Subcutaneous abdominal adipose tissue (tissue), 5 donors: Measurements from ENCODE around the gene USP9X.
"Not testable (repeated sequence)": the region's sequence is repeated elsewhere in the genome, so short reads cannot be mapped to it uniquely, and the experiment has no call there.

ENCODE experiments used
- H3K27ac ChIP-seq: one replicate; pipeline ENCODE4 v1.7.0; 2013; ENCODE audit warnings: low read depth, mild to moderate bottlenecking, inconsistent platforms, low read length, moderate library complexity
- H3K27me3 ChIP-seq, 5 donors: one replicate each; pipeline ENCODE4 v1.7.0; 2013; ENCODE audit warnings: low read length in 5 of 5, inconsistent platforms in 1 of 5; ENCODE audit not compliant: control insufficient read depth in 5 of 5, insufficient read depth in 4 of 5
- H3K36me3 ChIP-seq, 5 donors: one replicate each; pipeline ENCODE4 v1.7.0; 2013; ENCODE audit warnings: low read length in 5 of 5; ENCODE audit not compliant: control insufficient read depth in 5 of 5, insufficient read depth in 5 of 5
- H3K4me1 ChIP-seq, 5 donors: one replicate each; pipeline ENCODE4 v1.7.0; 2013; ENCODE audit warnings: low read length in 5 of 5, mild to moderate bottlenecking in 3 of 5, moderate library complexity in 1 of 5; ENCODE audit not compliant: control insufficient read depth in 5 of 5, insufficient read depth in 5 of 5
- H3K4me3 ChIP-seq, 5 donors: one replicate each; pipeline ENCODE4 v1.7.0; 2013; ENCODE audit warnings: low read length in 5 of 5, low read depth in 1 of 5
- H3K9ac ChIP-seq, 5 donors: one replicate each; pipeline ENCODE4 v1.7.0; 2013; ENCODE audit warnings: low read length in 5 of 5, mild to moderate bottlenecking in 4 of 5, moderate library complexity in 3 of 5
- H3K9me3 ChIP-seq, 5 donors: one replicate each; pipeline ENCODE4 v1.7.0; 2013; ENCODE audit warnings: low read length in 5 of 5; ENCODE audit not compliant: control insufficient read depth in 5 of 5
- donor health status: healthy.
- donor health status: healthy.
- donor health status: healthy.
- donor health status: healthy.
- donor health status: healthy.

USP9X gene

GRCh38 chrX:41200785-41201184 lies 115.5 kb downstream of the USP9X start:
- H3K36me3 ChIP-seq, result peaks cover 20 to 57% (median 56%) of the 10 kb centered on the region in 5 donors
- no peak overlapping the region for H3K9ac ChIP-seq
- H3K9me3 ChIP-seq, result peaks cover 0 to 7% (median 0%) of the 10 kb centered on the region in 5 donors
- no peaks in the 10 kb centered on the region for H3K4me1 ChIP-seq
- H3K27me3 ChIP-seq, result no peaks in the 10 kb centered on the region
- H3K4me3 ChIP-seq, result no peak overlapping the region
- no peak overlapping the region for H3K27ac ChIP-seq

GRCh38 chrX:41209853-41210252 lies 124.6 kb downstream of the USP9X start:
- H3K9me3 ChIP-seq, result peaks cover 9 to 26% (median 20%) of the 10 kb centered on the region in 5 donors
- no peak overlapping the region for H3K27ac ChIP-seq
- peak overlapping the region in 1 of 5 donors; percentile 37 for H3K4me3 ChIP-seq
- no peaks in the 10 kb centered on the region for H3K27me3 ChIP-seq
- no peak overlapping the region for H3K9ac ChIP-seq
- H3K4me1 ChIP-seq, result no peaks in the 10 kb centered on the region
- H3K36me3 ChIP-seq, result peaks cover 29 to 61% (median 49%) of the 10 kb centered on the region in 5 donors

- peaks cover 28 to 68% (median 43%) of the 10 kb centered on the region in 5 donors for H3K36me3 ChIP-seq
- no peak overlapping the region for H3K27ac ChIP-seq
- H3K27me3 ChIP-seq, result no peaks in the 10 kb centered on the region
- no peaks in the 10 kb centered on the region for H3K9me3 ChIP-seq
- H3K4me1 ChIP-seq, result no peaks in the 10 kb centered on the region
- no peak overlapping the region for H3K9ac ChIP-seq
- H3K4me3 ChIP-seq, result no peak overlapping the region
Measured at GRCh38 chrX:41224605-41225004, 139.4 kb downstream of the USP9X start.

GRCh38 chrX:41233988-41234387 lies 148.7 kb downstream of the USP9X start:
- no peak overlapping the region for H3K9ac ChIP-seq
- H3K4me3 ChIP-seq, result no peak overlapping the region
- H3K27me3 ChIP-seq, result no peaks in the 10 kb centered on the region

GRCh38 chrX:41234471-41234870 lies 149.2 kb downstream of the USP9X start:
- H3K9ac ChIP-seq, H3K4me3 ChIP-seq, H3K9me3 ChIP-seq, H3K27ac ChIP-seq, H3K27me3 ChIP-seq: not testable (repeated sequence)
- H3K36me3 ChIP-seq, result peaks cover 17 to 39% (median 31%) of the 10 kb centered on the region in 5 donors
- peaks cover 0 to 11% (median 5%) of the 10 kb centered on the region in 5 donors for H3K4me1 ChIP-seq

More at GRCh38 chrX:41233988-41234387, 148.7 kb downstream of the USP9X start:
- Histone ChIP-seq H3K36me3 (peaks cover 17 to 44% (median 34%) of the 10 kb centered on the region in 5 donors), H3K4me1 (peaks cover 0 to 11% (median 5%) of the 10 kb centered on the region in 5 donors), H3K9me3 (no peaks in the 10 kb centered on the region), H3K27ac (no peak overlapping the region)

DNA sequence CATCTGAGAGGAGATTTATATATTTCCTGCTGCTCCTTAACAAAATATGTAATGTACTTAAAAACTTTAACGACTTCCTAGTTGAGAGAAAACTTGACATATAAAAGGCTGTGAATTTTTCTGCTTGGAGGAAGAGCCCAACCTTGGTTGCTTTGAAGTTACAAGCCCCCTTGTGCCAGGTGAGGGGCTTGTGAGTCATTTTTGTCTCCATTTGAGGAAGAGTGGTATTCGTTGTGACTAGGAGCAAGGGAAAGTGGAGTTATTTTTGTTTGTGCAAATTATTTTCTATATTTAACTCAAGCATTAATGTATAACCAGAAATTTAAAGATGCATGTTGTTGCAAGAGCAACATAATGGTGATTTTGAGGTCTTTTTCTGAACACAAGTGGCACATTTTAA lies 149.7 kb downstream of the USP9X start:
- Histone ChIP-seq H3K36me3 (peaks cover 17 to 35% (median 29%) of the 10 kb centered on the region in 5 donors), H3K9ac (no peak overlapping the region), H3K4me1 (peaks cover 0 to 11% (median 5%) of the 10 kb centered on the region in 5 donors), H3K9me3 (no peaks in the 10 kb centered on the region), H3K27me3 (no peaks in the 10 kb centered on the region), H3K4me3 (no peak overlapping the region), H3K27ac (no peak overlapping the region)

- H3K4me1 ChIP-seq, result peaks cover 0 to 11% (median 5%) of the 10 kb centered on the region in 5 donors
- peaks cover 5 to 19% (median 14%) of the 10 kb centered on the region in 5 donors for H3K36me3 ChIP-seq
- no peak overlapping the region for H3K9ac ChIP-seq
- H3K27me3 ChIP-seq, result no peaks in the 10 kb centered on the region
- no peaks in the 10 kb centered on the region for H3K9me3 ChIP-seq
- H3K27ac ChIP-seq, result no peak overlapping the region
- H3K4me3 ChIP-seq, result no peak overlapping the region
Measured at GRCh38 chrX:41236629-41237028, 151.4 kb downstream of the USP9X start.

DNA sequence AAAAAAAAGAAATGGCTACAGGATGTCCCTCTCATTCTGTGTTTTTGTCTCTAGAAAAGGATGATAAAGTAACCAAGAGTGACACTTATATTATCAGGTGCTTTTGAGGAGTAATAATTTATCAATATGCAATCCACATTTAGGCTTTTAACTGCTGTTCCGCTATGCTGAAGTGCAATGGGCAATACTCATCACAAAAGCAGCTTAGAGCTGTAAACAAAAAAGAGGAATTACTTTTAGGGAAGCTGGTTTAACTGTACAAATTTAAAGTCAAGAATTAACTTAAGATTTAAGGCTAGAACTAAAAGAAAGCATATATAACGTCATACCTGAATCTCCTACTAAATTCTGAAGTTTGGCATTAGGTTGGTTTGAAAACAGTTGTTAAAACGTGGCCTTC lies 155.3 kb downstream of the USP9X start:
- H3K27me3 ChIP-seq, result peaks cover 0 to 6% (median 0%) of the 10 kb centered on the region in 5 donors
- H3K27ac ChIP-seq, result no peak overlapping the region
- no peak overlapping the region for H3K4me3 ChIP-seq

DNA sequence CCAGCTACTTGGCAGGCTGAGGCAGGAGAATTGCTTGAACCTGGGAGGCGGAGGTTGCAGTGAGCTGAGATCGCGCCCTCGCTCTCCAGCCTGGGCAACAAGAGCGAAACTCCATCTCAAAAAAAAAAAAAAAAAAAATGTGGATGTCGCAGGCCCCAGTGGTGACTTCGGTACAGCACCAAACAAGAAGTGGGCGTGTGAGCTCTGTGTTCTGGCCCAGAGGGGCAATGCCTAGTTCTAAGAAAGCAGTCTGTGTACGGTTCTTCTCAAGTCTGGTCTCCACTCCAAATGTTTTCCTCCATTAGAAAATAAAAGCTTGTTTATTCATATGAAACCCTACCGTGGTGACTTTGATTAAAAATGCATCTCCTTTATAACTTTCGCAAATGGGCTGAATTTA lies 156.7 kb downstream of the USP9X start:
- H3K9ac ChIP-seq, result no peak overlapping the region
- no peak overlapping the region for H3K27ac ChIP-seq

More for the DNA sequence above, 155.3 kb downstream of the USP9X start:
- Histone ChIP-seq H3K36me3 (no peaks in the 10 kb centered on the region), H3K9ac (no peak overlapping the region), H3K4me1 (peaks cover 0 to 6% (median 5%) of the 10 kb centered on the region in 5 donors), H3K9me3 (no peaks in the 10 kb centered on the region)

DNA sequence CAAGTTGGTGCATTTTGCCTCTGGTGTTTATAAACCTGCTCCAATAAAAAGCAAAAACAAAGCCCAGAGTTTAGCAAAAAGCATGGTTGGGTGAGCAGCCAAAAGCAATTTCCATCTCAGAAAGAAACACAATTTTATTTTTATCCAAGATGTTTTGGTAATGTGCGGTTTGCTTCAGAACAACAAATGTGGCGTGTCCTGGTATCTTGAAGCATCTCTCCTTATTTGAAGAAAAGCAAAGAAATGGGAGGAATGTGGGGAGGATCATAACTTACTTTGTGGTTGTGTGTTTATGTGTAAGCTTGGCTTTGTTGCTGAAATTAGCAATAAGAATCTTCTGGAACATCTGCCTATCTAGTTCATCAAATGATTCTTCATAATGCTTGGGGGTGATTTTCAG lies 160.4 kb downstream of the USP9X start:
- no peaks in the 10 kb centered on the region for H3K4me1 ChIP-seq
- H3K4me3 ChIP-seq, result no peak overlapping the region
- no peaks in the 10 kb centered on the region for H3K36me3 ChIP-seq
- H3K9ac ChIP-seq, result no peak overlapping the region
- peaks cover 0 to 8% (median 0%) of the 10 kb centered on the region in 5 donors for H3K27me3 ChIP-seq
- no peak overlapping the region for H3K27ac ChIP-seq
- H3K9me3 ChIP-seq, result no peaks in the 10 kb centered on the region

More for the DNA sequence above, 156.7 kb downstream of the USP9X start:
- Histone ChIP-seq H3K4me3 (no peak overlapping the region), H3K36me3 (no peaks in the 10 kb centered on the region), H3K9me3 (no peaks in the 10 kb centered on the region), H3K4me1 (peaks cover 0 to 6% (median 2%) of the 10 kb centered on the region in 5 donors), H3K27me3 (peaks cover 0 to 8% (median 0%) of the 10 kb centered on the region in 5 donors)
